Activated CD4-positive, alpha-beta T cell treated with anti-CD3 and anti-CD28 coated beads for 36 hours (primary cell): ENCODE measurements around the gene LRP4. TPM values are rescaled to one million over a fixed set of nuclear protein-coding genes. Genes with fewer than 3 reads are reported as not detected.

Experiments used
- ATAC-seq: fragments of 200-7000 bp; cut with Tn5 transposase; one replicate; pipeline ENCODE4 v1.10.0; 2021; ENCODE audit warnings: mild to moderate bottlenecking, moderate library complexity
- CTCF ChIA-PET: fragments of 350-600 bp; sonication (Branson Sonifier 250); formaldehyde crosslinking; loops from one replicate; lab custom pipeline; 2021; ENCODE audit warnings: antibody characterized with exemption; lab: Charles Lee
- POLR2A ChIA-PET: fragments of 350-600 bp; sonication (Branson Sonifier 250); formaldehyde crosslinking; loops from one replicate; lab custom pipeline; 2021; ENCODE audit warnings: antibody characterized with exemption, inconsistent platforms; lab: Charles Lee
- DNase-seq: peaks from one replicate; pipeline ENCODE4 v3.0.0-alpha.2; 2020
- H3K27ac Mint-ChIP-seq: one replicate; pipeline ENCODE4 v1.8.0; 2021; ENCODE audit warnings: mixed read lengths
- H3K27me3 Mint-ChIP-seq: one replicate; pipeline ENCODE4 v1.8.0; 2021; ENCODE audit warnings: mixed read lengths
- H3K36me3 Mint-ChIP-seq: one replicate; pipeline ENCODE4 v1.8.0; 2021; ENCODE audit warnings: low read depth, mixed read lengths
- H3K4me1 Mint-ChIP-seq: one replicate; pipeline ENCODE4 v1.8.0; 2021; ENCODE audit warnings: mixed read lengths
- H3K4me3 Mint-ChIP-seq: one replicate; pipeline ENCODE4 v1.8.0; 2021; ENCODE audit warnings: mild to moderate bottlenecking, moderate library complexity, mixed read lengths
- H3K9me3 Mint-ChIP-seq: one replicate; pipeline ENCODE4 v1.8.0; 2021; ENCODE audit warnings: low read depth, mixed read lengths
- intact Hi-C, 2 experiments: fragments of 100-400 bp; cut with DNase I in 1 of 2; cut with micrococcal nuclease in 1 of 2; formaldehyde crosslinking; loops; one replicate each; pipeline versions ENCODE4 v1.14.2 to v1.15.1; 2022 to 2024; cut with DNase I, micrococcal nuclease
- total RNA-seq, 2 experiments: library from RNA; stranded (reverse); gene quantifications; one replicate each; pipeline ENCODE4 v1.2.3, GENCODE V29; 2021

LRP4 gene
- total RNA-seq, 2 experiments from 2014 or later: 0.02 to 0.18 TPM

GRCh38 chr11:46920755-46921154 lies 2.4 kb upstream of the LRP4 start:
- Mint-ChIP-seq H3K9me3 (no peaks in the 10 kb centered on the region), H3K36me3 (no peaks in the 10 kb centered on the region), H3K4me1 (peaks cover 25% of the 10 kb centered on the region), H3K27me3 (peaks cover 31% of the 10 kb centered on the region), H3K27ac (no peak overlapping the region), H3K4me3 (no peak overlapping the region)
- intact Hi-C loops: loop anchor here (1.0 kb wide), 3 partner anchors 16 to 241 kb away; partner anchors contain the start of gene CSTPP1 (in 1 of the 2)
- ATAC-seq: no peak
- ChIA-PET POLR2A (no interaction called here), CTCF (interaction anchor here (1.0 to 2.0 kb wide), 2 partner anchors 11 to 28 kb away, joined by 4 to 10 read pairs; no protein-coding TSS in a partner anchor)
- no peak for DNase-seq

GRCh38 chr11:46918788-46919513 lies 601 bp upstream of the LRP4 start:
- Mint-ChIP-seq H3K9me3 (no peaks in the 10 kb centered on the region), H3K27ac (no peak overlapping the region), H3K4me3 (peak overlapping the region; percentile 64), H3K36me3 (no peaks in the 10 kb centered on the region), H3K4me1 (peaks cover 25% of the 10 kb centered on the region), H3K27me3 (peaks cover 46% of the 10 kb centered on the region)
- CTCF ChIA-PET: interaction anchor here (0.6 to 2.0 kb wide), 10 partner anchors 9 to 526 kb away, joined by 3 to 10 read pairs (median 3); partner anchors contain the start of gene CSTPP1
- intact Hi-C loops: no loop called here
- POLR2A ChIA-PET: interaction anchor here (0.6 kb wide), 1 partner anchor 567 kb away, joined by 3 read pairs; no protein-coding TSS in a partner anchor
- no peak for ATAC-seq
- DNase-seq: no peak

DNA sequence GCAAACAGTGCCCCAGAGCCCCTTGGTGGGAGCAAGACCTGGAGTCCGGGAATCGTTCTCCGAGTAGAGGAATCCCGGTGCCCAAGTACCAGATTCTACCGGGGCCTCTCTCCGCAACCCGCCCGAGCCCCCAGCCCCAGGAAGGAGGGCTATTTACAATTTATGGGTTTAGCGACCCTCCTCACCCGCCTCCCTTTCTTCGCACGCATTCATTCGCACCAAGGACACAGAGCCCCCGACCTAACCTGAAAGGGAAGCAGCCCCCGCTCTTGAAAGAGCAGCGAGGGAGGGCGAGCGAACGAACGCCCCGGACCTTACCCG lies 628 bp downstream of the LRP4 start:
- peak overlapping the region; percentile 62 for H3K4me3 Mint-ChIP-seq
- ChIA-PET POLR2A (interaction anchor here (1.1 to 1.2 kb wide), 2 partner anchors 19 to 246 kb away, joined by 3 to 5 read pairs; partner anchors contain the start of gene CSTPP1), CTCF (interaction anchor here (0.7 to 1.6 kb wide), 7 partner anchors 8 to 269 kb away, joined by 3 to 9 read pairs (median 4); partner anchors contain the start of gene CSTPP1)
- intact Hi-C loops: no loop called here
- H3K27ac Mint-ChIP-seq: no peak overlapping the region
- H3K9me3 Mint-ChIP-seq: no peaks in the 10 kb centered on the region
- no peaks in the 10 kb centered on the region for H3K36me3 Mint-ChIP-seq
- H3K4me1 Mint-ChIP-seq: peaks cover 25% of the 10 kb centered on the region
- peaks cover 53% of the 10 kb centered on the region for H3K27me3 Mint-ChIP-seq
- no peak for DNase-seq
- ATAC-seq: no peak

DNA sequence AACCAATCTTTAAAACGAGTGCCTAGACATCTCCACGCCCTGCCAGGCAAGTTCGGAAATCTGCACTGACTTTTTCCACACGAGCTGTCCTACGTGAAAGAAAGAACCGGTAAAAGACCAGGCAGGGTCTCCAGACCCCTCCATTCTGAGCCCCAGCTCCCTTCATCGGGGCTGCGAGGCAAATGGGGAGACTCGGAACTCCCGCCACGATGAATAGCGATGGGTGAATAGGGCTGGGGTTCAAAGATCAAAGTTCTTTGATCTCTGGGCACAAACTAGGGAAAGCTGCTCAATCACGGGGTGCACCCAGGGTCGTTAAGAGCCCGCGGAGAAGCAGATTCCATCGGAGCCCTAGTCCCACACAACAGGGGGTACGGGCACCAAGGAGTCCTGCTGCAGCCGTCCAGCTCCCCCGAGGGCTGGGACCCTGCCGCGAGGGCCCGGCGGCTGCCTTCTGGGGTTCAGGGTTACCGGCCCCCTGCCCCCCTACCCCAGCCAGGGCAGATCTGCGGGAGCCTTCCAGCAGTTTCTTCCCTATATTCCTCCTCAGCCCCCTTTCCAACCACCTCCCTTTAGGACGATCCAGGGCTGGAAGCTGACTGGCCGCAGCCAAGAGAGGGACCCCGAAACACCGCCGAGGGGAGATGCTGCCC lies 1.1 kb downstream of the LRP4 start:
- ATAC-seq (peak; percentile 12), DNase-seq (no peak)
- Mint-ChIP-seq H3K27ac (no peak overlapping the region), H3K36me3 (no peaks in the 10 kb centered on the region), H3K27me3 (peaks cover 54% of the 10 kb centered on the region), H3K4me1 (peaks cover 25% of the 10 kb centered on the region), H3K4me3 (peak overlapping the region; percentile 62), H3K9me3 (no peaks in the 10 kb centered on the region)
- POLR2A ChIA-PET: interaction anchor here (1.1 to 1.6 kb wide), 3 partner anchors 19 to 246 kb away, joined by 3 to 5 read pairs (median 4); partner anchors contain the start of gene CSTPP1
- intact Hi-C loops: no loop called here
- CTCF ChIA-PET: interaction anchor here (0.6 to 1.7 kb wide), 19 partner anchors 8 to 490 kb away, joined by 3 to 9 read pairs (median 4); partner anchors contain the start of gene CSTPP1

DNA sequence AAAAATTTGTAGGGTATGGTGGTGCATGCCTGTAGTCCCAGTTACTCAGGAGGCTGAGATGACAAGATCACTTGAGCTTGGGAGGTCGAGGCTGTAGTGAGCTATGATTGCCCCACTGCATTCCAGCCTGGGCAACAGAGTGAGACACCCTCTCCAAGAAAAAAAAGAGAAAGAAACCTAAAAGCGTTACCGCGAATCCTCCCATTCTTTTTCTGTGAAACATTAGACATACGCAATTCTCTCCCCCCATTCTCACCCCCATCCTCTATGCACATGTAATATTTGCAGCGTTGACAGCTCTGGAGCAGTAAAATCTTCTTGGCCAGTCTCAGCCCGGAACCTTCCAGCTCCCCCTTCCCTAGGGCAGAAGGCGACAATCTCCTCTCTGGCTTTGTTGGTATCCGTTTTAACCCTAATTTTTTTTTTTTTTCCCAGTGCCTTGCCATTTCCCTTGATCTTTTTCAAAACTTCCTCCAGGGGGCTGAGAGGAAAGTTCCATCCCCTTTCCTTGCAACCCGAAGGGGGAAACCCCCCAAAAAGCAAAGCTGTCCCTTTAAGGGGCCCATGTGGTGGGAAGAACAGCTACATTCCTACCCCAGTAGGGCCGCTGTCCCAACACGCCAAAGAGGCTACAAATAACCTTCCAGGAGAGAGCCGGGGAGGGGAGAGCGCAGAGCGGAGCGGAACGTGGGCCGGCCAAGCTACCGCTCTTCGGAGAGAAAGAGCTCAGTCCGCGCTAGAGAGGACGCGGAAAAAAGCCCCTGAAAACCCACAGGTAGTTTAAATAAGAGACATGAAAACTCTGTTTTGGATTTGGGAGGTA lies 1.9 kb downstream of the LRP4 start:
- no peaks in the 10 kb centered on the region for H3K9me3 Mint-ChIP-seq
- intact Hi-C loops: no loop called here
- peaks cover 25% of the 10 kb centered on the region for H3K4me1 Mint-ChIP-seq
- CTCF ChIA-PET: interaction anchor here (0.6 to 1.7 kb wide), 21 partner anchors 9 to 572 kb away, joined by 3 to 9 read pairs (median 4); partner anchors contain the start of gene CSTPP1
- DNase-seq (peak; percentile 38), ATAC-seq (peak; percentile 56)
- H3K27ac Mint-ChIP-seq: no peak overlapping the region
- POLR2A ChIA-PET: interaction anchor here (0.6 to 1.6 kb wide), 8 partner anchors 20 to 546 kb away, joined by 3 to 9 read pairs (median 4); partner anchors contain the start of gene CSTPP1
- H3K4me3 Mint-ChIP-seq: peak overlapping the region; percentile 62
- H3K36me3 Mint-ChIP-seq: no peaks in the 10 kb centered on the region
- peaks cover 57% of the 10 kb centered on the region for H3K27me3 Mint-ChIP-seq

- H3K4me1 Mint-ChIP-seq: peaks cover 25% of the 10 kb centered on the region
- no peaks in the 10 kb centered on the region for H3K36me3 Mint-ChIP-seq
- intact Hi-C loops: no loop called here
- H3K27me3 Mint-ChIP-seq: peaks cover 65% of the 10 kb centered on the region
- CTCF ChIA-PET: interaction anchor here (0.6 to 3.0 kb wide), 3 partner anchors 11 to 239 kb away, joined by 5 to 21 read pairs (median 6); partner anchors contain the start of gene ZNF408
- H3K27ac Mint-ChIP-seq: no peak overlapping the region
- ATAC-seq (no peak), DNase-seq (no peak)
- no peaks in the 10 kb centered on the region for H3K9me3 Mint-ChIP-seq
- POLR2A ChIA-PET: no interaction called here
- no peak overlapping the region for H3K4me3 Mint-ChIP-seq
Observed at GRCh38 chr11:46914910-46915309, 3.4 kb downstream of the LRP4 start.

DNA sequence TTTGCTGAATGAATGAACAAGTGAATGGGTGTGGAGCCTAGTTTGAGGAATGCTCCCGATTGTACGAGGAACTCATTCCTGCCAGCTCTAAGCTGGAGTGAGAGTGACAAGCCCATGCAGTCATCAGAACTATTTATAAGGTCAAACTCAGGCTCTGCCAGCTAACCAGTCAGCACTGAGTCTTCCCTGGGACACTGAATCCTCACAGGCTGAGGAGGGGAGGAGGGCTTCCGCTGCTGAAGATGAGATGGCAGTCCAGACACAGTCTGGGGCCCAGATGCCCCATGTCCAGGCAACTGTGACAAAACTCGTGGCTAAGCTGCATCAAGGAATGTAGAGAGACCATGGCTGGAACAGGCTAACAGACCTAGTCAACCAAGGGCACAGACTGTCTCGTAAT lies 4.0 kb downstream of the LRP4 start:
- peaks cover 63% of the 10 kb centered on the region for H3K27me3 Mint-ChIP-seq

DNA sequence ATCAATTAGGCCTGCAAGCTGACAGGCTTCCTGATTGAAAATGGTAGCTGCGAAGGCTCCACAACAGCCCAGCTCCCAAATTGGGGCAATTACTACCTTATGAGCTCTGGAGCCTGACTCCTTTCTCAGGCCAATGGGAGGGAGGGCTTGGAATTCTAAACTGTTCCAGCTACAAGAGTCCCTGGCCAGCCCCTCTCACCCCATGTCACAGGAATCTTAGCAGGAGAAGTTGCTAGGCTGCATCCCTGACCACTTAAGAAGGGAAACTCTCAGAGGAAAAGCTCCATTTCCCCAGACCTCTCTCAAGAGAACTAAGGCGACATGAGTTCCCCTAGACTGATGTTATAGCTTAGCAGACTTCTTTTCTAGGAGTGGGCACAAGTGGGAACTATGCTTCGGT lies 4.9 kb downstream of the LRP4 start:
- Mint-ChIP-seq H3K36me3 (no peaks in the 10 kb centered on the region), H3K9me3 (no peaks in the 10 kb centered on the region), H3K4me3 (no peak overlapping the region), H3K27me3 (peaks cover 58% of the 10 kb centered on the region), H3K4me1 (peaks cover 13% of the 10 kb centered on the region), H3K27ac (no peak overlapping the region)
- ATAC-seq (no peak), DNase-seq (no peak)
- POLR2A ChIA-PET: interaction anchor here (0.6 kb wide), 1 partner anchor 74 kb away, joined by 5 read pairs; no protein-coding TSS in a partner anchor
- intact Hi-C loops: no loop called here
- CTCF ChIA-PET: interaction anchor here (0.6 to 3.0 kb wide), 9 partner anchors 10 to 353 kb away, joined by 3 to 21 read pairs (median 4); partner anchors contain the start of gene CSTPP1

More for the DNA sequence above, 4.0 kb downstream of the LRP4 start:
- H3K27ac Mint-ChIP-seq: no peak overlapping the region
- no peak for DNase-seq
- ChIA-PET CTCF (interaction anchor here (0.6 to 3.0 kb wide), 4 partner anchors 11 to 239 kb away, joined by 3 to 21 read pairs (median 5); no protein-coding TSS in a partner anchor), POLR2A (no interaction called here)
- no peaks in the 10 kb centered on the region for H3K9me3 Mint-ChIP-seq
- H3K36me3 Mint-ChIP-seq: no peaks in the 10 kb centered on the region
- H3K4me3 Mint-ChIP-seq: no peak overlapping the region
- intact Hi-C loops: no loop called here
- ATAC-seq: no peak
- H3K4me1 Mint-ChIP-seq: peaks cover 20% of the 10 kb centered on the region

- H3K27me3 Mint-ChIP-seq: peaks cover 55% of the 10 kb centered on the region
- H3K36me3 Mint-ChIP-seq: no peaks in the 10 kb centered on the region
- ChIA-PET CTCF (interaction anchor here (0.7 to 3.0 kb wide), 7 partner anchors 22 to 354 kb away, joined by 3 to 21 read pairs (median 3); partner anchors contain the start of gene CSTPP1), POLR2A (no interaction called here)
- peaks cover 11% of the 10 kb centered on the region for H3K4me1 Mint-ChIP-seq
- no peak overlapping the region for H3K4me3 Mint-ChIP-seq
- H3K9me3 Mint-ChIP-seq: no peaks in the 10 kb centered on the region
- intact Hi-C loops: no loop called here
- no peak for DNase-seq
- H3K27ac Mint-ChIP-seq: no peak overlapping the region
- no peak for ATAC-seq
Observed at GRCh38 chr11:46912526-46913150, 5.7 kb downstream of the LRP4 start.

- ATAC-seq (no peak), DNase-seq (no peak)
- H3K27me3 Mint-ChIP-seq: peaks cover 16% of the 10 kb centered on the region
- intact Hi-C loops: no loop called here
- ChIA-PET POLR2A (no interaction called here), CTCF (interaction anchor here (0.7 to 2.1 kb wide), 4 partner anchors 9 to 246 kb away, joined by 4 to 7 read pairs (median 6); no protein-coding TSS in a partner anchor)
- no peak overlapping the region for H3K4me3 Mint-ChIP-seq
- no peaks in the 10 kb centered on the region for H3K9me3 Mint-ChIP-seq
- H3K36me3 Mint-ChIP-seq: no peaks in the 10 kb centered on the region
- peaks cover 4% of the 10 kb centered on the region for H3K4me1 Mint-ChIP-seq
- no peak overlapping the region for H3K27ac Mint-ChIP-seq
Observed at GRCh38 chr11:46907606-46908005, 10.7 kb downstream of the LRP4 start.
